ENCODE data around the gene USP21.

GRCh38 chr1:161128591-161129420, 30.5 kb upstream of the USP21 start:
- TF ChIP-seq CTCF (conservative IDR thresholded peaks at IDR 0.05): no peak
- no peak for TF ChIP-seq ZFX (IDR thresholded peaks at IDR 0.05)

All from C4-2B (cell line).